Suprapubic skin (tissue), 4 donors: ENCODE measurements around the gene ENKUR. TPM values are rescaled to one million over a fixed set of nuclear protein-coding genes. Genes with fewer than 3 reads are reported as not detected.
A peak's percentile ranks its signal among the peaks of the same experiment; 100 is the strongest.
"Not testable (repeated sequence)": the region's sequence is repeated elsewhere in the genome, so short reads cannot be mapped to it uniquely, and the experiment has no call there.

Source experiments
- DNase-seq, 2 donors: peaks; one replicate each; pipeline ENCODE4 v3.0.0-alpha.2; 2019; ENCODE audit warnings: low spot score in 2 of 2
- H3K27ac ChIP-seq: fragments of 200-600 bp; sonication (generic); one replicate; pipeline ENCODE4 v1.5.1; 2019
- H3K27me3 ChIP-seq: fragments of 200-600 bp; sonication (generic); one replicate; pipeline ENCODE4 v1.5.1; 2019
- H3K36me3 ChIP-seq: fragments of 200-600 bp; sonication (generic); one replicate; pipeline ENCODE4 v1.5.1; 2019
- H3K4me1 ChIP-seq: fragments of 200-600 bp; sonication (generic); one replicate; pipeline ENCODE4 v1.5.1; 2019
- H3K4me3 ChIP-seq: fragments of 200-600 bp; sonication (generic); one replicate; pipeline ENCODE4 v1.5.1; 2019; ENCODE audit warnings: mild to moderate bottlenecking
- H3K9me3 ChIP-seq: fragments of 200-600 bp; sonication (generic); one replicate; pipeline ENCODE4 v1.5.1; 2019
- CTCF ChIP-seq, 2 donors: fragments of 200-600 bp in 1 of 2; fragments of 450-650 bp in 1 of 2; sonication (generic) in 1 of 2; IDR thresholded peaks; one replicate each; pipeline ENCODE4 v1.5.1; 2016 to 2019; ENCODE audit warnings: antibody characterized with exemption in 2 of 2, mild to moderate bottlenecking in 1 of 2, moderate library complexity in 1 of 2
- EP300 ChIP-seq: sonication (generic); formaldehyde crosslinking; IDR thresholded peaks from one replicate; pipeline ENCODE4 v1.6.1; 2017; ENCODE audit warnings: antibody characterized with exemption
- POLR2A ChIP-seq, 2 donors: fragments of 450-650 bp; IDR thresholded peaks; one replicate each; pipeline ENCODE4 v1.6.1; 2017; ENCODE audit warnings: antibody characterized with exemption in 2 of 2, mild to moderate bottlenecking in 2 of 2, moderate library complexity in 2 of 2
- POLR2AphosphoS5 ChIP-seq, 3 donors: sonication (generic); formaldehyde crosslinking; IDR thresholded peaks; one replicate each; pipeline ENCODE4 v1.6.1; 2017; ENCODE audit warnings: antibody characterized with exemption in 3 of 3
- WGBS: methylation state at CpG from one replicate; pipeline ENCODE4 v1.1.5; 2018; 5-methylcytosine and 5-hydroxymethylcytosine counted together
- total RNA-seq, 4 donors: library from RNA; depleted of rRNA; stranded (reverse); fragments of >200 nt; gene quantifications; one replicate each; pipeline ENCODE4 v1.1.0, GENCODE V29; 2016

The ENKUR gene
- total RNA-seq, 4 donors from 2014 or later = not detected

GRCh38 chr10:25017661-25018060 is 1.7 kb upstream of the ENKUR start:
- Histone ChIP-seq H3K27ac (peak overlapping the region; percentile 96), H3K36me3 (no peaks in the 10 kb centered on the region), H3K4me1 (peaks cover 22% of the 10 kb centered on the region), H3K9me3 (no peaks in the 10 kb centered on the region), H3K4me3 (peak overlapping the region; percentile 68), H3K27me3 (no peaks in the 10 kb centered on the region)
- DNase-seq = no peak
- TF ChIP-seq POLR2A (IDR thresholded peaks at IDR 0.05) = no peak
- WGBS = 92% methylated on average over 6 of the region's 6 CpGs

- 6% methylated on average over 10 of the region's 10 CpGs for WGBS
- H3K9me3 ChIP-seq = no peaks in the 10 kb centered on the region
- no peaks in the 10 kb centered on the region for H3K36me3 ChIP-seq
- H3K27ac ChIP-seq = peak overlapping the region; percentile 96
- peak overlapping the region; percentile 68 for H3K4me3 ChIP-seq
- no peak for TF ChIP-seq EP300
- H3K4me1 ChIP-seq = peaks cover 22% of the 10 kb centered on the region
- H3K27me3 ChIP-seq = no peaks in the 10 kb centered on the region
- DNase-seq = no peak
Measured at GRCh38 chr10:25017154-25017590, 1.2 kb upstream of the ENKUR start.

GRCh38 chr10:25016376-25017153 is 607 bp upstream of the ENKUR start, which contains the start of gene THNSL1:
Gene THNSL1, plus strand, starts transcription at chr10:25016612. Its CDS starts 6,612 bp downstream, at chr10:25023224.
- Histone ChIP-seq H3K27ac (peak within 1 kb of the TSS; percentile 96), H3K4me1 (peaks cover 22% of the 10 kb centered on the region), H3K36me3 (no peaks in the 10 kb centered on the region), H3K4me3 (peak within 1 kb of the TSS; percentile 68), H3K27me3 (no peaks in the 10 kb centered on the region), H3K9me3 (no peaks in the 10 kb centered on the region)
- peak; percentile 98 to 99 for DNase-seq
- under 1% methylated on average over 58 of the region's 69 CpGs for WGBS
- peak; percentile 46 to 60 (median 47) for TF ChIP-seq POLR2AphosphoS5 (IDR thresholded peaks at IDR 0.05)
- TF ChIP-seq POLR2A (IDR thresholded peaks at IDR 0.05) = peak in 1 of 2 donors; percentile 64
- no peak for TF ChIP-seq EP300
- no peak for TF ChIP-seq CTCF (IDR thresholded peaks at IDR 0.05)

- H3K4me1 ChIP-seq = peaks cover 22% of the 10 kb centered on the region
- TF ChIP-seq POLR2AphosphoS5 (IDR thresholded peaks at IDR 0.05) (no peak), CTCF (IDR thresholded peaks at IDR 0.05) (no peak), POLR2A (IDR thresholded peaks at IDR 0.05) (no peak), EP300 (no peak)
- H3K9me3 ChIP-seq = no peaks in the 10 kb centered on the region
- H3K36me3 ChIP-seq = no peaks in the 10 kb centered on the region
- no peak for DNase-seq
- H3K27me3 ChIP-seq = no peaks in the 10 kb centered on the region
- no peak overlapping the region for H3K27ac ChIP-seq
- no peak overlapping the region for H3K4me3 ChIP-seq
Measured at GRCh38 chr10:25014579-25014978, 1.4 kb downstream of the ENKUR start.

- not testable (repeated sequence) for DNase-seq, H3K4me1 ChIP-seq, H3K27me3 ChIP-seq, H3K9me3 ChIP-seq, H3K4me3 ChIP-seq, H3K36me3 ChIP-seq, H3K27ac ChIP-seq
- 65% methylated on average over 2 of the region's 2 CpGs for WGBS
Measured at GRCh38 chr10:25011591-25011990, 4.4 kb downstream of the ENKUR start.

- Histone ChIP-seq H3K27ac (no peak overlapping the region), H3K4me1 (no peaks in the 10 kb centered on the region), H3K9me3 (no peaks in the 10 kb centered on the region), H3K27me3 (no peaks in the 10 kb centered on the region), H3K4me3 (no peak overlapping the region), H3K36me3 (no peaks in the 10 kb centered on the region)
- no peak for DNase-seq
- 89% methylated on average over 3 of the region's 3 CpGs for WGBS
- TF ChIP-seq CTCF (IDR thresholded peaks at IDR 0.05) (no peak), EP300 (no peak), POLR2A (IDR thresholded peaks at IDR 0.05) (no peak), POLR2AphosphoS5 (IDR thresholded peaks at IDR 0.05) (no peak)
Measured at GRCh38 chr10:24998044-24998443, 17.9 kb downstream of the ENKUR start.
